ENCODE measurements around the gene FGF12.
"Not testable (repeated sequence)": the region's sequence is repeated elsewhere in the genome, so short reads cannot be mapped to it uniquely, and the experiment has no call there.

FGF12 gene

GRCh38 chr3:192718156-192718555 is 9.2 kb downstream of the FGF12 start:
- ChIA-PET POLR2A (no interaction called here), CTCF (no interaction called here)
- TF ChIP-seq FOXM1 (IDR thresholded peaks at IDR 0.05; ENCODE audit: borderline replicate concordance), result no peak
- no peak for TF ChIP-seq SUZ12 (IDR thresholded peaks at IDR 0.05)
- TF ChIP-seq CTBP1 (IDR thresholded peaks at IDR 0.05; ENCODE audit: borderline replicate concordance), result no peak
- TF ChIP-seq BHLHE40 (IDR thresholded peaks at IDR 0.05; ENCODE audit: borderline replicate concordance), result no peak
- TF ChIP-seq HDGF (IDR thresholded peaks at IDR 0.05; ENCODE audit: borderline replicate concordance), result no peak
- TF ChIP-seq ZNF384 (IDR thresholded peaks at IDR 0.05), result no peak
- no peak for TF ChIP-seq L3MBTL2 (conservative IDR thresholded peaks at IDR 0.05)
- TF ChIP-seq FOXA1 (IDR thresholded peaks at IDR 0.05), result no peak
- TF ChIP-seq LEF1 (IDR thresholded peaks at IDR 0.05; ENCODE audit: borderline replicate concordance), result no peak
- no peak for TF ChIP-seq ELF4 (IDR thresholded peaks at IDR 0.05)
- TF ChIP-seq PKNOX1 (IDR thresholded peaks at IDR 0.05), result no peak
- no peak for TF ChIP-seq ARNT (IDR thresholded peaks at IDR 0.05)
- no peak for TF ChIP-seq NFRKB (IDR thresholded peaks at IDR 0.05)
- no peak for TF ChIP-seq TARDBP (IDR thresholded peaks at IDR 0.05)
- TF ChIP-seq SP1 (IDR thresholded peaks at IDR 0.05), result no peak
- no peak for TF ChIP-seq FOXK2 (IDR thresholded peaks at IDR 0.05)
- DNase-seq (ENCODE audit: extremely low spot score), result no peak

- TF ChIP-seq L3MBTL2 (conservative IDR thresholded peaks at IDR 0.05), result no peak
- no peak for TF ChIP-seq PKNOX1 (IDR thresholded peaks at IDR 0.05)
- TF ChIP-seq SP1 (IDR thresholded peaks at IDR 0.05), result no peak
- no peak for TF ChIP-seq SUZ12 (IDR thresholded peaks at IDR 0.05)
- TF ChIP-seq FOXK2 (IDR thresholded peaks at IDR 0.05), result no peak
- TF ChIP-seq LEF1 (IDR thresholded peaks at IDR 0.05; ENCODE audit: borderline replicate concordance), result no peak
- TF ChIP-seq TARDBP (IDR thresholded peaks at IDR 0.05), result no peak
- TF ChIP-seq ARNT (IDR thresholded peaks at IDR 0.05), result no peak
- no peak for TF ChIP-seq ZNF384 (IDR thresholded peaks at IDR 0.05)
- no peak for TF ChIP-seq FOXA1 (IDR thresholded peaks at IDR 0.05)
- CTCF ChIA-PET, result no interaction called here
- DNase-seq (ENCODE audit: extremely low spot score), result no peak
- POLR2A ChIA-PET, result no interaction called here
Measured at GRCh38 chr3:192715126-192715525, 12.2 kb downstream of the FGF12 start.

- DNase-seq (ENCODE audit: extremely low spot score); CTCF ChIA-PET; POLR2A ChIA-PET: not testable (repeated sequence)
Measured at GRCh38 chr3:192711126-192711525, 16.2 kb downstream of the FGF12 start.

GRCh38 chr3:192710366-192710765 is 17.0 kb downstream of the FGF12 start:
- TF ChIP-seq L3MBTL2 (conservative IDR thresholded peaks at IDR 0.05) (no peak), ARNT (IDR thresholded peaks at IDR 0.05) (no peak)
- CTCF ChIA-PET, result no interaction called here
- DNase-seq (ENCODE audit: extremely low spot score), result no peak
- POLR2A ChIA-PET, result no interaction called here

GRCh38 chr3:192706272-192706671 is 21.1 kb downstream of the FGF12 start:
- POLR2A ChIA-PET, result no interaction called here
- CTCF ChIA-PET, result no interaction called here
- TF ChIP-seq SUZ12 (IDR thresholded peaks at IDR 0.05), result no peak
- TF ChIP-seq CTBP1 (IDR thresholded peaks at IDR 0.05; ENCODE audit: borderline replicate concordance), result no peak
- no peak for TF ChIP-seq L3MBTL2 (conservative IDR thresholded peaks at IDR 0.05)
- no peak for TF ChIP-seq ZNF384 (IDR thresholded peaks at IDR 0.05)
- TF ChIP-seq ARNT (IDR thresholded peaks at IDR 0.05), result no peak
- TF ChIP-seq ELF4 (IDR thresholded peaks at IDR 0.05), result no peak
- no peak for TF ChIP-seq FOXA1 (IDR thresholded peaks at IDR 0.05)
- DNase-seq (ENCODE audit: extremely low spot score), result no peak

- POLR2A ChIA-PET, result no interaction called here
- CTCF ChIA-PET, result no interaction called here
- DNase-seq (ENCODE audit: extremely low spot score), result no peak
- no peak for TF ChIP-seq ZNF384 (IDR thresholded peaks at IDR 0.05)
- no peak for TF ChIP-seq SUZ12 (IDR thresholded peaks at IDR 0.05)
- no peak for TF ChIP-seq NFRKB (IDR thresholded peaks at IDR 0.05)
- TF ChIP-seq FOXA1 (IDR thresholded peaks at IDR 0.05), result no peak
- TF ChIP-seq FOXM1 (IDR thresholded peaks at IDR 0.05; ENCODE audit: borderline replicate concordance), result no peak
- no peak for TF ChIP-seq BHLHE40 (IDR thresholded peaks at IDR 0.05; ENCODE audit: borderline replicate concordance)
- TF ChIP-seq CTBP1 (IDR thresholded peaks at IDR 0.05; ENCODE audit: borderline replicate concordance), result no peak
- no peak for TF ChIP-seq ELF4 (IDR thresholded peaks at IDR 0.05)
- no peak for TF ChIP-seq LEF1 (IDR thresholded peaks at IDR 0.05; ENCODE audit: borderline replicate concordance)
- TF ChIP-seq SP1 (IDR thresholded peaks at IDR 0.05), result no peak
- no peak for TF ChIP-seq ARNT (IDR thresholded peaks at IDR 0.05)
Measured at GRCh38 chr3:192700885-192701284, 26.5 kb downstream of the FGF12 start.

- POLR2A ChIA-PET, result no interaction called here
- CTCF ChIA-PET, result no interaction called here
- no peak for TF ChIP-seq ARNT (IDR thresholded peaks at IDR 0.05)
- no peak for TF ChIP-seq SUZ12 (IDR thresholded peaks at IDR 0.05)
- TF ChIP-seq LEF1 (IDR thresholded peaks at IDR 0.05; ENCODE audit: borderline replicate concordance), result no peak
- TF ChIP-seq ZNF384 (IDR thresholded peaks at IDR 0.05), result no peak
- no peak for TF ChIP-seq FOXM1 (IDR thresholded peaks at IDR 0.05; ENCODE audit: borderline replicate concordance)
- no peak for TF ChIP-seq NFRKB (IDR thresholded peaks at IDR 0.05)
- no peak for TF ChIP-seq FOXK2 (IDR thresholded peaks at IDR 0.05)
- DNase-seq (ENCODE audit: extremely low spot score), result no peak
Measured at GRCh38 chr3:192696943-192697587, 30.3 kb downstream of the FGF12 start.
